K562 (cell line): ENCODE measurements around the gene OR10G8. TPM values are rescaled to one million over a fixed set of nuclear protein-coding genes. Genes with fewer than 3 reads are reported as not detected.
A peak's percentile ranks its signal among the peaks of the same experiment; 100 is the strongest.

Source experiments
- C11orf30 ChIP-seq: fragments of 450-650 bp; IDR thresholded peaks from 2 replicates; pipeline ENCODE4 v1.6.1; 2016; ENCODE audit warnings: low read depth, mild to moderate bottlenecking
- CBX3 ChIP-seq, 2 experiments: IDR thresholded peaks; 1 replicate in 1 of 2; 2 replicates in 1 of 2; pipeline ENCODE4 v1.6.1; 2012; ENCODE audit warnings: inconsistent platforms in 2 of 2, low read length in 2 of 2, borderline replicate concordance in 1 of 2, control low read depth in 1 of 2
- CEBPB ChIP-seq: fragments of 450-650 bp; IDR thresholded peaks from 2 replicates; pipeline ENCODE4 v1.6.1; 2016; ENCODE audit warnings: missing genetic modification characterization, missing compliant biosample characterization
- JUND ChIP-seq, 2 experiments: IDR thresholded peaks; 2 replicates in 1 of 2; 3 replicates in 1 of 2; pipeline ENCODE4 v1.6.1; 2011; ENCODE audit warnings: borderline replicate concordance in 2 of 2, low read depth in 2 of 2, low read length in 2 of 2, improper control_type of control experiment in 1 of 2, missing biosample characterization in 1 of 2, missing genetic modification characterization in 1 of 2, missing genetic modification reagents in 1 of 2
- MAFG ChIP-seq: fragments of 450-650 bp; conservative IDR thresholded peaks from 2 replicates; pipeline ENCODE4 v1.6.1; 2016; ENCODE audit warnings: missing genetic modification characterization, missing compliant biosample characterization
- RAD21 ChIP-seq, 2 experiments: fragments of 250-450 bp in 1 of 2; fragments of 450-650 bp in 1 of 2; sonication (Bioruptor Pico) in 1 of 2; formaldehyde crosslinking in 1 of 2; IDR thresholded peaks in 1 of 2; conservative IDR thresholded peaks in 1 of 2; 2 replicates each; pipeline versions ENCODE4 v1.4.0 to v1.8.0; 2020 to 2022; ENCODE audit warnings: mild to moderate bottlenecking in 2 of 2, moderate library complexity in 1 of 2
- SMC3 ChIP-seq: conservative IDR thresholded peaks from 2 replicates; pipeline ENCODE4 v1.6.1; 2011; ENCODE audit warnings: low read depth, low read length, improper control_type of control experiment; ENCODE audit not compliant: insufficient read depth
- SPI1 ChIP-seq: IDR thresholded peaks from 2 replicates; pipeline ENCODE4 v1.6.1; 2011; ENCODE audit warnings: low read depth, low read length, control low read depth, borderline replicate concordance
- TCFL5 ChIP-seq: fragments of 250-450 bp; sonication (Bioruptor Pico); conservative IDR thresholded peaks from 2 replicates; pipeline ENCODE4 v1.6.1; 2021; ENCODE audit warnings: mild to moderate bottlenecking, moderate library complexity, matching md5 sums
- ZNF695 ChIP-seq: fragments of 450-650 bp; formaldehyde crosslinking; IDR thresholded peaks from 2 replicates; pipeline ENCODE4 v1.4.0; 2020; ENCODE audit warnings: mild to moderate bottlenecking, moderate library complexity
- polyA plus RNA-seq, 8 experiments: library from polyadenylated mRNA; depleted of rRNA in 4 of 8; stranded (reverse) in 5 of 8; unstranded in 3 of 8; fragments of >200 nt; fragmentation: Nextera tagmentation in 2 of 8; fragmentation: Illumina TruSeq in 1 of 8; extraction: Ambion mirVana in 2 of 8; extraction: Trizol in 1 of 8; gene quantifications; 2 replicates each; pipeline versions ENCODE4 v1.2.1 to v1.2.3, GENCODE V29; 2011 to 2014; ENCODE audit warnings: inconsistent platforms in 1 of 8, missing spikeins in 1 of 8
- total RNA-seq, 7 experiments: library from RNA; depleted of rRNA in 6 of 7; stranded (reverse); fragments of >200 nt in 6 of 7; fragmentation: Illumina TruSeq in 2 of 7; extraction: Trizol in 2 of 7; gene quantifications; 2 replicates each; pipeline versions ENCODE4 v1.2.1 to v1.2.3, GENCODE V29; 2011 to 2021; ENCODE audit warnings: low replicate concordance in 1 of 7
- TF ChIP-seq, protein P1 (sequence below), 3 experiments: IDR thresholded peaks in 2 of 3; conservative IDR thresholded peaks in 1 of 3; 2 replicates each; pipeline ENCODE4 v1.5.1; 2011 to 2012; ENCODE audit warnings: low read length in 3 of 3, mild to moderate bottlenecking in 3 of 3, control low read depth in 2 of 3, improper control_type of control experiment in 1 of 3, inconsistent platforms in 1 of 3, low read depth in 1 of 3, mixed read lengths in 1 of 3, moderate library complexity in 1 of 3; ENCODE audit not compliant: insufficient read depth in 2 of 3
- TF ChIP-seq, protein P2 (sequence below): fragments of 450-650 bp; IDR thresholded peaks from 2 replicates; pipeline ENCODE4 v1.6.1; 2016; ENCODE audit warnings: mild to moderate bottlenecking
- TF ChIP-seq, protein P3 (sequence below): sonication (generic); formaldehyde crosslinking; IDR thresholded peaks from 2 replicates; pipeline ENCODE4 v1.8.0; 2022; ENCODE audit warnings: mild to moderate bottlenecking, missing genetic modification reagents
- TF ChIP-seq, protein P4 (sequence below): fragments of 450-650 bp; formaldehyde crosslinking; IDR thresholded peaks from 2 replicates; pipeline ENCODE4 v1.4.0; 2020; ENCODE audit warnings: mild to moderate bottlenecking, moderate library complexity

Gene OR10G8
- total and polyA plus RNA-seq, 9 of the 15 experiments (the other 6 are each of a cell fraction or from before 2014, with no cell fraction given), result not detected

DNA sequence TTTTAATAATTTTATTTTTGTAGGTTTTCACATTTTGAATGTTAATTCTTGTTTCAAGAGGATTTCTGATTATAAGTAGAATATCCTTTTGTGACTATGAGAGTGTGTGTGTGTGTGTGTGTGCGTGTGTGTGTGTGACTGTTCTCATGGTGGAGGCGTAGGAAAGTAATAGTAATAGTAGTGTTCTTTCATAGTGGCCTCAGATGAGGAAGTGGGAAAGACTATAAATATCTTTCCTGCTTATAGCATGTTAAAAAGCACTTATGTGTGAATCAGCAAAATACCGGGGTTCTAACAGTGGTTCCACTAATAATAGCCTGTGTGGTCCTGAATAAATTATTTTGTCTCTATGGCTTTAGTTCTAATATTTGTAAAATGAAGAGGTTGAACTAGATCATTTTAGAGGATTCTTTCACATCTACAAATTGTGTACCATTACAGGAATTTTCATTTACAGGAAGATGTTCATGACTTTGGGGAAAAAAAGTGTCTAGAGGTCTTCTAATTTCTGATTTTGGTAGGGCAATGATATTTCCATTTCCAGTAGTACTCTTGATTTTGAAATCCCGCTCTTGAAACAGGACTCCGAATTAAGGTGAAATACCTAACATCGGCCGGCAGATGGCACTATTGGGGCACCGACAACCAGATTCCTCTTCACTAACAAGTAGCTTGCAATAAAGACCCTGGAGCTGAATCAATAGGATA lies 44.5 kb downstream of the OR10G8 start (continued):
- TF ChIP-seq, protein P1, sequence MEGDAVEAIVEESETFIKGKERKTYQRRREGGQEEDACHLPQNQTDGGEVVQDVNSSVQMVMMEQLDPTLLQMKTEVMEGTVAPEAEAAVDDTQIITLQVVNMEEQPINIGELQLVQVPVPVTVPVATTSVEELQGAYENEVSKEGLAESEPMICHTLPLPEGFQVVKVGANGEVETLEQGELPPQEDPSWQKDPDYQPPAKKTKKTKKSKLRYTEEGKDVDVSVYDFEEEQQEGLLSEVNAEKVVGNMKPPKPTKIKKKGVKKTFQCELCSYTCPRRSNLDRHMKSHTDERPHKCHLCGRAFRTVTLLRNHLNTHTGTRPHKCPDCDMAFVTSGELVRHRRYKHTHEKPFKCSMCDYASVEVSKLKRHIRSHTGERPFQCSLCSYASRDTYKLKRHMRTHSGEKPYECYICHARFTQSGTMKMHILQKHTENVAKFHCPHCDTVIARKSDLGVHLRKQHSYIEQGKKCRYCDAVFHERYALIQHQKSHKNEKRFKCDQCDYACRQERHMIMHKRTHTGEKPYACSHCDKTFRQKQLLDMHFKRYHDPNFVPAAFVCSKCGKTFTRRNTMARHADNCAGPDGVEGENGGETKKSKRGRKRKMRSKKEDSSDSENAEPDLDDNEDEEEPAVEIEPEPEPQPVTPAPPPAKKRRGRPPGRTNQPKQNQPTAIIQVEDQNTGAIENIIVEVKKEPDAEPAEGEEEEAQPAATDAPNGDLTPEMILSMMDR (IDR thresholded peaks at IDR 0.05 in 2 of 3, conservative IDR thresholded peaks at IDR 0.05 in 1 of 3; ENCODE audit: insufficient read depth in 2 of 3, low read depth in 1 of 3, low read length in 3 of 3), result peak; percentile 65 to 88 (median 80)
- peak; percentile 23; the same call in 1 of the 2 replicates for TF ChIP-seq C11orf30
- no peak for TF ChIP-seq ZNF695 (CRISPR knock-in tag)
- TF ChIP-seq CBX3 (IDR thresholded peaks at IDR 0.05; ENCODE audit: borderline replicate concordance in 1 of 2, low read length in 2 of 2), result 0 out of 3 replicates have a peak, but pooled peaks of 1 of the 2 experiments have one; percentile 30
- TF ChIP-seq SPI1, result peak; percentile 61
- peak; percentile 92 for TF ChIP-seq RAD21 (CRISPR knock-in tag; conservative IDR thresholded peaks at IDR 0.05 in 1 of 2, IDR thresholded peaks at IDR 0.05 in 1 of 2)
- TF ChIP-seq, protein P2, sequence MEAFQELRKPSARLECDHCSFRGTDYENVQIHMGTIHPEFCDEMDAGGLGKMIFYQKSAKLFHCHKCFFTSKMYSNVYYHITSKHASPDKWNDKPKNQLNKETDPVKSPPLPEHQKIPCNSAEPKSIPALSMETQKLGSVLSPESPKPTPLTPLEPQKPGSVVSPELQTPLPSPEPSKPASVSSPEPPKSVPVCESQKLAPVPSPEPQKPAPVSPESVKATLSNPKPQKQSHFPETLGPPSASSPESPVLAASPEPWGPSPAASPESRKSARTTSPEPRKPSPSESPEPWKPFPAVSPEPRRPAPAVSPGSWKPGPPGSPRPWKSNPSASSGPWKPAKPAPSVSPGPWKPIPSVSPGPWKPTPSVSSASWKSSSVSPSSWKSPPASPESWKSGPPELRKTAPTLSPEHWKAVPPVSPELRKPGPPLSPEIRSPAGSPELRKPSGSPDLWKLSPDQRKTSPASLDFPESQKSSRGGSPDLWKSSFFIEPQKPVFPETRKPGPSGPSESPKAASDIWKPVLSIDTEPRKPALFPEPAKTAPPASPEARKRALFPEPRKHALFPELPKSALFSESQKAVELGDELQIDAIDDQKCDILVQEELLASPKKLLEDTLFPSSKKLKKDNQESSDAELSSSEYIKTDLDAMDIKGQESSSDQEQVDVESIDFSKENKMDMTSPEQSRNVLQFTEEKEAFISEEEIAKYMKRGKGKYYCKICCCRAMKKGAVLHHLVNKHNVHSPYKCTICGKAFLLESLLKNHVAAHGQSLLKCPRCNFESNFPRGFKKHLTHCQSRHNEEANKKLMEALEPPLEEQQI, result peak; percentile 30; the same call in 1 of the 2 replicates
- TF ChIP-seq TCFL5 (CRISPR knock-in tag), result 0 out of 2 replicates have a peak, but pooled peaks have one; percentile 13
- TF ChIP-seq, protein P3, sequence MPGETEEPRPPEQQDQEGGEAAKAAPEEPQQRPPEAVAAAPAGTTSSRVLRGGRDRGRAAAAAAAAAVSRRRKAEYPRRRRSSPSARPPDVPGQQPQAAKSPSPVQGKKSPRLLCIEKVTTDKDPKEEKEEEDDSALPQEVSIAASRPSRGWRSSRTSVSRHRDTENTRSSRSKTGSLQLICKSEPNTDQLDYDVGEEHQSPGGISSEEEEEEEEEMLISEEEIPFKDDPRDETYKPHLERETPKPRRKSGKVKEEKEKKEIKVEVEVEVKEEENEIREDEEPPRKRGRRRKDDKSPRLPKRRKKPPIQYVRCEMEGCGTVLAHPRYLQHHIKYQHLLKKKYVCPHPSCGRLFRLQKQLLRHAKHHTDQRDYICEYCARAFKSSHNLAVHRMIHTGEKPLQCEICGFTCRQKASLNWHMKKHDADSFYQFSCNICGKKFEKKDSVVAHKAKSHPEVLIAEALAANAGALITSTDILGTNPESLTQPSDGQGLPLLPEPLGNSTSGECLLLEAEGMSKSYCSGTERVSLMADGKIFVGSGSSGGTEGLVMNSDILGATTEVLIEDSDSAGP (CRISPR knock-in tag), result no peak
- TF ChIP-seq JUND (IDR thresholded peaks at IDR 0.05; ENCODE audit: borderline replicate concordance, low read depth, low read length), result peak; percentile 24; the same call in 1 of the 2 replicates
- no peak for TF ChIP-seq JUND (tag; IDR thresholded peaks at IDR 0.05; ENCODE audit: borderline replicate concordance, low read depth, low read length)
- TF ChIP-seq MAFG (tag), result 0 out of 2 replicates have a peak, but pooled peaks have one; percentile 6
- peak; percentile 76 for TF ChIP-seq SMC3
- peak; percentile 39 for TF ChIP-seq CEBPB (tag)
- TF ChIP-seq, protein P4, sequence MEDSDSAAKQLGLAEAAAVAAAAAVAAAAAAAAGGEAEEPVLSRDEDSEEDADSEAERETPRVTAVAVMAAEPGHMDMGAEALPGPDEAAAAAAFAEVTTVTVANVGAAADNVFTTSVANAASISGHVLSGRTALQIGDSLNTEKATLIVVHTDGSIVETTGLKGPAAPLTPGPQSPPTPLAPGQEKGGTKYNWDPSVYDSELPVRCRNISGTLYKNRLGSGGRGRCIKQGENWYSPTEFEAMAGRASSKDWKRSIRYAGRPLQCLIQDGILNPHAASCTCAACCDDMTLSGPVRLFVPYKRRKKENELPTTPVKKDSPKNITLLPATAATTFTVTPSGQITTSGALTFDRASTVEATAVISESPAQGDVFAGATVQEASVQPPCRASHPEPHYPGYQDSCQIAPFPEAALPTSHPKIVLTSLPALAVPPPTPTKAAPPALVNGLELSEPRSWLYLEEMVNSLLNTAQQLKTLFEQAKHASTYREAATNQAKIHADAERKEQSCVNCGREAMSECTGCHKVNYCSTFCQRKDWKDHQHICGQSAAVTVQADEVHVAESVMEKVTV, result peak; percentile 87
